ENCODE measurements around the gene ZNRF1.

- TF ChIP-seq POLR2A (IDR thresholded peaks at IDR 0.05) (no peak), CTCF (IDR thresholded peaks at IDR 0.05) (no peak), POLR2AphosphoS5 (IDR thresholded peaks at IDR 0.05) (no peak)
Observed at GRCh38 chr16:75073545-75074303, 74.9 kb downstream of the ZNRF1 start.

Measured in stomach (tissue), 4 donors.